Stomach (tissue), 4 donors: ENCODE results near the gene CLSTN3.

Experiments used
- EP300 ChIP-seq: sonication (generic); formaldehyde crosslinking; IDR thresholded peaks from one replicate; pipeline ENCODE4 v1.6.1; 2017; ENCODE audit warnings: antibody characterized with exemption
- POLR2A ChIP-seq, 4 donors: fragments of 450-650 bp; IDR thresholded peaks; one replicate each; pipeline ENCODE4 v1.6.1; 2016; ENCODE audit warnings: antibody characterized with exemption in 4 of 4, control low read depth in 2 of 4, mild to moderate bottlenecking in 1 of 4, moderate library complexity in 1 of 4
- TF ChIP-seq, protein P1 (sequence below), 7 experiments: fragments of 450-650 bp in 4 of 7; fragments of 200-600 bp in 3 of 7; sonication (generic) in 3 of 7; IDR thresholded peaks; one replicate each; pipeline ENCODE4 v1.5.1; 2016 to 2019; ENCODE audit warnings: antibody characterized with exemption in 7 of 7, control low read depth in 2 of 7, mild to moderate bottlenecking in 1 of 7

DNA sequence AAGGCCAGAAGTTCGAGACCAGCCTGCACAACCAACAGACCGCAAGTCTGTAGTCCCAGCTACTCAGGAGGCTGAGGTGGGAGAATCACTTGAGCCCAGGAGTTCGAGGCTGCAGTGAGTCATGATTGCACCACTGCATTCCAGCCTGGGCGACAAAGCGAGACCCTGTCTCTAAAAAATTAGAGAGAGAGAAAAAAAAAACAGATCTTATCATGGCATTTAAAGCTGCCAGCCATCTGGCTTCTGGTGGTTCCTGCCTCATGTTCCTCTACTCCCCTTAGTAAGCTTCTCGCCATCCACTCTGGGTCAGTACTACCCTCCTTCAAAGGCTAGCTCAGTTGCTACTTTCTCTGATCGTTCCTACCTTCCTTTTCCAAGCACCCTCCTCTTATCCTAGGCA is 16.1 kb downstream of the CLSTN3 start:
- TF ChIP-seq, protein P1, sequence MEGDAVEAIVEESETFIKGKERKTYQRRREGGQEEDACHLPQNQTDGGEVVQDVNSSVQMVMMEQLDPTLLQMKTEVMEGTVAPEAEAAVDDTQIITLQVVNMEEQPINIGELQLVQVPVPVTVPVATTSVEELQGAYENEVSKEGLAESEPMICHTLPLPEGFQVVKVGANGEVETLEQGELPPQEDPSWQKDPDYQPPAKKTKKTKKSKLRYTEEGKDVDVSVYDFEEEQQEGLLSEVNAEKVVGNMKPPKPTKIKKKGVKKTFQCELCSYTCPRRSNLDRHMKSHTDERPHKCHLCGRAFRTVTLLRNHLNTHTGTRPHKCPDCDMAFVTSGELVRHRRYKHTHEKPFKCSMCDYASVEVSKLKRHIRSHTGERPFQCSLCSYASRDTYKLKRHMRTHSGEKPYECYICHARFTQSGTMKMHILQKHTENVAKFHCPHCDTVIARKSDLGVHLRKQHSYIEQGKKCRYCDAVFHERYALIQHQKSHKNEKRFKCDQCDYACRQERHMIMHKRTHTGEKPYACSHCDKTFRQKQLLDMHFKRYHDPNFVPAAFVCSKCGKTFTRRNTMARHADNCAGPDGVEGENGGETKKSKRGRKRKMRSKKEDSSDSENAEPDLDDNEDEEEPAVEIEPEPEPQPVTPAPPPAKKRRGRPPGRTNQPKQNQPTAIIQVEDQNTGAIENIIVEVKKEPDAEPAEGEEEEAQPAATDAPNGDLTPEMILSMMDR (IDR thresholded peaks at IDR 0.05): no peak
- no peak for TF ChIP-seq POLR2A (IDR thresholded peaks at IDR 0.05)
- no peak for TF ChIP-seq EP300
